Astrocyte of the cerebellum (primary cell): ENCODE measurements around the gene ATXN7L2.

ENCODE experiments used
- DNase-seq: peaks from one replicate; pipeline ENCODE4 v3.0.0-alpha.2; 2011; ENCODE audit warnings: low read depth
- H3K4me3 ChIP-seq: 2 replicates; pipeline ENCODE4 v1.5.1; 2011; ENCODE audit warnings: mild to moderate bottlenecking, low read depth, low read length, moderate library complexity
- in situ Hi-C: cut with HindIII; loops from 2 replicates; pipeline ENCODE4 v1.10.0; 2017; ENCODE audit warnings: low sequenced_read_pairs
- TF ChIP-seq, protein P1 (sequence below): IDR thresholded peaks from 2 replicates; pipeline ENCODE4 v1.5.1; 2012; ENCODE audit warnings: low read length, low read depth, moderate library complexity, mild to moderate bottlenecking; ENCODE audit errors: missing control alignments

Gene ATXN7L2

DNA sequence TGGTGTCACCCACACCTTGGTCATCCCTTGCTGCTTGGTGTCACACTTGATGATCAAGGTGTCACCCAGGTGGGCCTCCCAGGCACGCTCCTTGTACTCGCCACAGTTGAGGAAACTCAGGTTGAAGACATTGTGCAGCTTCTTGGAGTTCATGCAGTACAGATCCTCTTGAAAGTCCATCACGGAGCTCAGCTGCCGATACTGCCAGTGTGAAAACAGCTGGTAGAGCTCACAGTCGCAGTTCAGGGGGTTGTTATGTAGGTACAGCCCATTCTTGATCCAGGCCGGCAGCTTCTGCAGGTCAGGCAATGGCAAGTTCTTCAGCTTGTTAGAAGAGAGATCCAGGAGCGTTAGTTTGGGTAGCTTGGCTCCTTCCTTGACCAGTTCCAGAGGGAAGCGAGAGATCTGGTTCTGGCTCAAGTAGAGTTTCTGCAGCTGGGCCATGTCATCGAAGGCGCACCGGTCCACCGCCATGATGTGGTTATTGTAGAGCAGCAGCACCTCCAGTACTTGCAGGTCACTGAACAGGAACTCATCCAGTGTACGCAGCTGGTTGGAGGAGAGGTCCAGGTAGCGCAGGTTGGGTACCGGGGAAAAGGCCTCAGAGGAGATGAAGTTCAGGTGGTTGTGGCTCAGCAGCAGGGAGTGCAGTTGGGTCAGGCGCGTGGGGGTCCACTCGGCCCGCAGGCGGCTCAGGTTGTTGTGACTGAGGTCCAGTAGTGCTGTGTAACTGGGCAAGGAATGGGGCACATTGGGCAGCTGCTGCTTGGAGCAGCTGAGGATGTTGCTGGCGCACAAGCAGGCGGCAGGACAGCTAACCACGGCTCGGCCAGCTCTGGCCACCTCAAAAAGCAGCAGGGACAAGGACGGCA lies 24.5 kb downstream of the ATXN7L2 start:
- TF ChIP-seq, protein P1, sequence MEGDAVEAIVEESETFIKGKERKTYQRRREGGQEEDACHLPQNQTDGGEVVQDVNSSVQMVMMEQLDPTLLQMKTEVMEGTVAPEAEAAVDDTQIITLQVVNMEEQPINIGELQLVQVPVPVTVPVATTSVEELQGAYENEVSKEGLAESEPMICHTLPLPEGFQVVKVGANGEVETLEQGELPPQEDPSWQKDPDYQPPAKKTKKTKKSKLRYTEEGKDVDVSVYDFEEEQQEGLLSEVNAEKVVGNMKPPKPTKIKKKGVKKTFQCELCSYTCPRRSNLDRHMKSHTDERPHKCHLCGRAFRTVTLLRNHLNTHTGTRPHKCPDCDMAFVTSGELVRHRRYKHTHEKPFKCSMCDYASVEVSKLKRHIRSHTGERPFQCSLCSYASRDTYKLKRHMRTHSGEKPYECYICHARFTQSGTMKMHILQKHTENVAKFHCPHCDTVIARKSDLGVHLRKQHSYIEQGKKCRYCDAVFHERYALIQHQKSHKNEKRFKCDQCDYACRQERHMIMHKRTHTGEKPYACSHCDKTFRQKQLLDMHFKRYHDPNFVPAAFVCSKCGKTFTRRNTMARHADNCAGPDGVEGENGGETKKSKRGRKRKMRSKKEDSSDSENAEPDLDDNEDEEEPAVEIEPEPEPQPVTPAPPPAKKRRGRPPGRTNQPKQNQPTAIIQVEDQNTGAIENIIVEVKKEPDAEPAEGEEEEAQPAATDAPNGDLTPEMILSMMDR = no peak
- DNase-seq = no peak
- in situ Hi-C loops = no loop called here
- H3K4me3 ChIP-seq = no peak overlapping the region

DNA sequence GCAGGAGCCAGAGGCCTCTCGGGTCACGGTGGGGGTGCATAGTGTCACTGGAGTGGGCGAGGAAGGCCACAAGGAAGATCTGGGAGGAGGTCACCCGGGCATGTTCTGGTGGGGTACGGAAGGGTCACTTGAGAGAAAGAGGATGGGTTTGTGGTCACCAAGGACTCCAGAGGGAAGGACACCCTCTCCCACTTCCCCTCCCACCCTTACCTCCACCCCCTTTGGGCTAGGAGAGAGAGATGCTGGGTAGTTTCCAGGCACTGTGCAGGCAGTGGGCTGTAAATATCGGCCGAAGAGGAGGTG lies 25.1 kb downstream of the ATXN7L2 start:
- TF ChIP-seq, protein P1 = no peak

DNA sequence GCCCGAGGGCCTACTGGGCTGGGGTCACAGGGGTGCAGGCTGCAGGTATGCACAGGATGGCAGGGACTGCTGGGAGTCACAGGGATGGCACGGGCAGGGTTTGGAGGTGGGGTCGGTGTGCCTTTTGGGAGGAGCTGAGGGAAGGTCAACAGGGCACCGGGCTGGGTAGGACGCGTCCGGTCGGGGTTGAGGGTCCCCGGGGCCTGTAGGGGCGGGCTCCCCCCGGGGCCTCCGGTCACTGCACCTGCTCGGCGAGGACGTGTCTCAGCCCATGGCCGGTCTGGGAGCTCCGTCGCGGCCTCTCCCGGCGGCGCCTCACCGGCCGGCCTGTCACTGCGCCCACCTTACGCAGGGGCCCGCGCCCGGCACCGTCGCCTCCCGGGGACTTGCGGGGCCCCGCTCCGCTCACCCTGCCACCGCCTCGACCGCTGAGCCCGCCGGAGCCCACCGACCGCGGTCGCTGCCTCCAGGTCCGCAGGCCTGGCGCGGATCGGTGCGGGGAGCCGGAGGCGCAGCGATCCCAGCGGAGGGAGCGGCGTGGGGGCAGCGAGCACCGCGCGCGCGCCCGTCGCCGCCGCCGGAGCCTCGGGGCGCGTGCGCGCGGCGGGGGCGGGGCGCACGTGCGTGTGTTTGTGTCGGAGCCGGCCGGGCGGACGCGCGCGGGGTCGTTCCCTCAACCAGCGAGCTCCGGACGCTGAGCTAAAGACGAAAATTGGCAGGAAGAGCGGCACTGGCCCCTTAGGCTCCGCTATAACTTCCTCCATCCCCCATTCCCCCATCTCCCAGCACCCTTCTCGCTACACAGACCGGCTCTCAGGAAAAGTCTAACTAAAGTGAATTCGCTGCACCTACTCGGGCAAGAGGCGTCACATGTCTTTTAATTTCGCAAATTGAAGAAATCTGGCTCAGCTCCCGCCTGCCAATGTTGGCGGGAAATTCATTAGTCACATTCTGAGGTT lies 25.8 kb downstream of the ATXN7L2 start, which contains the start of gene AMIGO1:
Gene AMIGO1 (minus strand): TSS at position 552 of the 959 bp plus-strand sequence. CDS start 815 bp downstream, outside the sequence.
- DNase-seq = no peak
- in situ Hi-C loops = no loop called here
- H3K4me3 ChIP-seq = peak within 1 kb of the TSS; percentile 52
- TF ChIP-seq, protein P1 = no peak

More for the DNA sequence above, 25.1 kb downstream of the ATXN7L2 start:
- H3K4me3 ChIP-seq = peak overlapping the region; percentile 52
- in situ Hi-C loops = no loop called here
- no peak for DNase-seq

DNA sequence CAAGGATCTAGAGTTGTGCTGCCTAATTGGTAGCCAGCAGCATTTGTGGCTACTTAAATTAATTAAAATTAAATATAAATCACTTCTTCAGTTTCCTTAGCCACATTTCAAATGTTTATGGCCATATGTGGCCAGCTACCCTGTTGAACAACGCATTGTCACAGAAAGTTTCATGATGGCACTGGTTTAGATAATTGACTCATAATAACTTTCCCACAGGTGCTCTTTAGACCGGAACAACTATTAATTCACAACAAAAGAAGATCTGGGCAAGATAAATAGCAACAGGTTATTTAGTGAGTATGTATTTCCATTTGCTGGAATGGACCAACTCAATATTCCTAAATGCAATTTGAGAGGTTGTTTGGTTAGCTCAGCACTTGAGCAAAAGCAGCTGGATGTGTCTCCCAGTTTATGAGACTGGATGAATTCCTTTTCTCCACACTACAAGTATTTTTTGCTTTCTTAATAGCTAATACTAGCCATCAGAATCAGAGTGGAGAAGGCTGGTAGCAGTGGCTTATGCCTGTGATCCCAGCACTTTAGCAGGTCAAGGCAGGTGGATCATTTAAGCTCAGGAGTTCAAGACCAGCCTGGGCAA lies 29.5 kb downstream of the ATXN7L2 start:
- H3K4me3 ChIP-seq = no peak overlapping the region
- DNase-seq = no peak
- in situ Hi-C loops = no loop called here
- TF ChIP-seq, protein P1 = no peak

DNA sequence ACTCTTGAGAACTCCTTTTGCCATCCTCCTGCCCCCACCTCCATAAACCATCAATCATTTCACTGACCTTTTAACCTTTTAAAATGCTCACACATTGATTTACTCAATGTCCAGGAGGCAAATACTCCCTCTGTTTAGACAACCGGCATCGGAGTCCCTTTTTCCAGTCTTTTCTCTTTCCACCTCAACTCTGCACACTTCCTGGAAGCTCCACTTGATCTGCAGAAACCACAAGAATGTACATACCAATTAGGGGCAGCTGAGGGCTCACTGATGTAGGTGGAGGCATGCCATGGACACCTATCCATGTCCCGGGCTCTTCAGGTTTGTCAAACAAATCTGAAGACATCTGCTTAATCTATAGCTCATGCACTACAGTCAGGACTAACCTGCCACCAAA lies 31.1 kb downstream of the ATXN7L2 start:
- H3K4me3 ChIP-seq = no peak overlapping the region
- in situ Hi-C loops = no loop called here
- no peak for DNase-seq
- TF ChIP-seq, protein P1 = no peak

DNA sequence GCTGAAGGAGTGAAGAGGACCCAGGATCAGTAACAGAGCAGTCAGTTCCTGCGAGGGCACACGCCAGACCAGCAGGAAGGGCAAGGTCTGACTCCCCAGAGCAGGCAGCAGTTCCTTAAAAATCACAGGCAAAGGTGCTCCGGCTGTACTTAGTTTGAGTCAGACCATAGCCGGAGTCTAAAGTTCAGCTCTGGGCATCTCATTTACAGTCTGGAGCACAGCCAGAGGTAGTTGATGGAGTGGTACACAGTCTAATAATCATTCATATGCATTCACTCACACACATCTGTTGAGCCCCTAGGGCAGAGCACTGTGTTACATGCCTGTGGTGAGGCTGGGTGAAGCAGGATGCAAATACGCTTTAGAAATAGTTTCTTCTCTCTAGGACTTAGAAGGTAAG lies 33.2 kb downstream of the ATXN7L2 start:
- DNase-seq = no peak

More for the DNA sequence above, 33.2 kb downstream of the ATXN7L2 start:
- in situ Hi-C loops = no loop called here
- no peak overlapping the region for H3K4me3 ChIP-seq
- TF ChIP-seq, protein P1 = no peak
